Tibial nerve (tissue), 4 donors: ENCODE results near the gene OR2AG2.

Source experiments
- EP300 ChIP-seq, 2 donors: sonication (generic); formaldehyde crosslinking; IDR thresholded peaks; one replicate each; pipeline ENCODE4 v1.6.1; 2017; ENCODE audit warnings: antibody characterized with exemption in 2 of 2, mild to moderate bottlenecking in 1 of 2
- POLR2A ChIP-seq, 2 donors: fragments of 450-650 bp; IDR thresholded peaks; one replicate each; pipeline ENCODE4 v1.6.1; 2017; ENCODE audit warnings: antibody characterized with exemption in 2 of 2, mild to moderate bottlenecking in 2 of 2, moderate library complexity in 2 of 2
- TF ChIP-seq, protein P1 (sequence below), 5 experiments: fragments of 200-600 bp in 3 of 5; fragments of 450-650 bp in 2 of 5; sonication (generic) in 3 of 5; IDR thresholded peaks; one replicate each; pipeline ENCODE4 v1.5.1; 2016 to 2019; ENCODE audit warnings: antibody characterized with exemption in 5 of 5, mild to moderate bottlenecking in 3 of 5, moderate library complexity in 2 of 5

GRCh38 chr11:6812390-6813005, 40.7 kb upstream of the OR2AG2 start:
- TF ChIP-seq, protein P1, sequence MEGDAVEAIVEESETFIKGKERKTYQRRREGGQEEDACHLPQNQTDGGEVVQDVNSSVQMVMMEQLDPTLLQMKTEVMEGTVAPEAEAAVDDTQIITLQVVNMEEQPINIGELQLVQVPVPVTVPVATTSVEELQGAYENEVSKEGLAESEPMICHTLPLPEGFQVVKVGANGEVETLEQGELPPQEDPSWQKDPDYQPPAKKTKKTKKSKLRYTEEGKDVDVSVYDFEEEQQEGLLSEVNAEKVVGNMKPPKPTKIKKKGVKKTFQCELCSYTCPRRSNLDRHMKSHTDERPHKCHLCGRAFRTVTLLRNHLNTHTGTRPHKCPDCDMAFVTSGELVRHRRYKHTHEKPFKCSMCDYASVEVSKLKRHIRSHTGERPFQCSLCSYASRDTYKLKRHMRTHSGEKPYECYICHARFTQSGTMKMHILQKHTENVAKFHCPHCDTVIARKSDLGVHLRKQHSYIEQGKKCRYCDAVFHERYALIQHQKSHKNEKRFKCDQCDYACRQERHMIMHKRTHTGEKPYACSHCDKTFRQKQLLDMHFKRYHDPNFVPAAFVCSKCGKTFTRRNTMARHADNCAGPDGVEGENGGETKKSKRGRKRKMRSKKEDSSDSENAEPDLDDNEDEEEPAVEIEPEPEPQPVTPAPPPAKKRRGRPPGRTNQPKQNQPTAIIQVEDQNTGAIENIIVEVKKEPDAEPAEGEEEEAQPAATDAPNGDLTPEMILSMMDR (IDR thresholded peaks at IDR 0.05), result peak; percentile 32 to 85 (median 72)
- no peak for TF ChIP-seq POLR2A (IDR thresholded peaks at IDR 0.05)
- TF ChIP-seq EP300 (IDR thresholded peaks at IDR 0.05), result no peak
